IMR-90 (cell line): ENCODE data around the gene KCNJ10. TPM values are rescaled to one million over a fixed set of nuclear protein-coding genes. Genes with fewer than 3 reads are reported as not detected.
A peak's percentile ranks its signal among the peaks of the same experiment; 100 is the strongest.

Experiments
- ATAC-seq: fragments of 200-7000 bp; cut with Tn5 transposase; 2 replicates; pipeline ENCODE4 v1.9.1; 2020; ENCODE audit warnings: low read depth, mild to moderate bottlenecking, moderate library complexity
- BruUV-seq: library from RNA; stranded (reverse); fragments of 400-500 nt; replicated peaks from 2 replicates; lab custom pipeline; 2021; lab: Mats Ljungman, UMichigan
- CTCF ChIA-PET: fragments of 300-600 bp; formaldehyde crosslinking; extraction: SDS; loops from one replicate; lab custom pipeline; 2021; ENCODE audit warnings: antibody characterized with exemption; lab: Yijun Ruan, JAX
- POLR2A ChIA-PET: fragments of 300-600 bp; sonication (Branson Sonifier 250); formaldehyde crosslinking; loops from one replicate; lab custom pipeline; 2022; ENCODE audit warnings: antibody characterized with exemption; ENCODE audit not compliant: unreplicated experiment; lab: Charles Lee
- DNase-seq: peaks from one replicate; pipeline ENCODE4 v3.0.0; 2013
- H2AFZ ChIP-seq: replicated peaks from 2 replicates; pipeline ENCODE3; 2013; ENCODE audit warnings: low read length, mild to moderate bottlenecking; ENCODE audit not compliant: poor library complexity
- H2AK5ac ChIP-seq: 2 replicates; pipeline ENCODE4 v1.6.1; 2013; ENCODE audit warnings: low read depth, low read length, inconsistent platforms
- H2AK9ac ChIP-seq: replicated peaks from 2 replicates; pipeline ENCODE3; 2013; ENCODE audit warnings: mild to moderate bottlenecking, low read depth, low read length, moderate library complexity; ENCODE audit not compliant: poor library complexity
- H2BK120ac ChIP-seq: 2 replicates; pipeline ENCODE4 v1.6.1; 2013; ENCODE audit warnings: low read depth, low read length, inconsistent platforms
- H2BK15ac ChIP-seq: 3 replicates; pipeline ENCODE4 v1.6.1; 2013; ENCODE audit warnings: low read depth, low read length, inconsistent platforms
- H2BK20ac ChIP-seq: 2 replicates; pipeline ENCODE4 v1.6.1; 2013; ENCODE audit warnings: low read depth, mild to moderate bottlenecking, inconsistent platforms, low read length, moderate library complexity
- H2BK5ac ChIP-seq: 2 replicates; pipeline ENCODE4 v1.6.1; 2013; ENCODE audit warnings: mild to moderate bottlenecking, low read depth, low read length, inconsistent platforms; ENCODE audit not compliant: poor library complexity, severe bottlenecking
- H3K14ac ChIP-seq: replicated peaks from 2 replicates; pipeline ENCODE4 v1.6.1; 2013; ENCODE audit warnings: low read depth, low read length, inconsistent platforms
- H3K18ac ChIP-seq: 2 replicates; pipeline ENCODE4 v1.6.1; 2013; ENCODE audit warnings: low read depth, low read length, control low read depth
- H3K23ac ChIP-seq: 2 replicates; pipeline ENCODE4 v1.6.1; 2013; ENCODE audit warnings: low read depth, low read length, inconsistent platforms
- H3K27ac ChIP-seq: 2 replicates; pipeline ENCODE4 v1.5.1; 2013; ENCODE audit warnings: mild to moderate bottlenecking, control low read depth, low read length; ENCODE audit not compliant: insufficient read depth
- H3K27me3 ChIP-seq: 2 replicates; pipeline ENCODE4 v1.6.1; 2013; ENCODE audit warnings: low read length; ENCODE audit not compliant: control insufficient read depth, insufficient read depth
- H3K36me3 ChIP-seq: 2 replicates; pipeline ENCODE4 v1.6.1; 2013; ENCODE audit warnings: low read length, mixed read lengths; ENCODE audit not compliant: control insufficient read depth, insufficient read depth
- H3K4ac ChIP-seq: 2 replicates; pipeline ENCODE4 v1.6.1; 2013; ENCODE audit warnings: low read depth, low read length, inconsistent platforms
- H3K4me1 ChIP-seq: 2 replicates; pipeline ENCODE4 v1.6.1; 2013; ENCODE audit warnings: low read length, mixed read lengths; ENCODE audit not compliant: control insufficient read depth, insufficient read depth
- H3K4me2 ChIP-seq: 2 replicates; pipeline ENCODE4 v1.6.1; 2013; ENCODE audit warnings: low read depth, mild to moderate bottlenecking, control low read depth, low read length, moderate library complexity
- H3K4me3 ChIP-seq: 2 replicates; pipeline ENCODE4 v1.5.1; 2013; ENCODE audit warnings: low read depth, mild to moderate bottlenecking, control low read depth, low read length, moderate library complexity; ENCODE audit not compliant: insufficient read depth
- H3K56ac ChIP-seq: 2 replicates; pipeline ENCODE4 v1.6.1; 2013; ENCODE audit warnings: low read length, inconsistent platforms; ENCODE audit not compliant: insufficient read depth; ENCODE audit errors: extremely low read depth
- H3K79me1 ChIP-seq, 2 experiments: 2 replicates each; pipeline ENCODE4 v1.6.1; 2013; ENCODE audit warnings: low read length in 2 of 2, inconsistent platforms in 1 of 2, low read depth in 1 of 2
- H3K9ac ChIP-seq: 2 replicates; pipeline ENCODE4 v1.6.1; 2013; ENCODE audit warnings: low read depth, low read length, control low read depth
- H3K9me1 ChIP-seq: 2 replicates; pipeline ENCODE4 v1.6.1; 2013; ENCODE audit warnings: low read length, inconsistent platforms; ENCODE audit not compliant: insufficient read depth
- H3K9me3 ChIP-seq: 2 replicates; pipeline ENCODE4 v1.6.1; 2013; ENCODE audit warnings: low read length; ENCODE audit not compliant: control insufficient read depth, insufficient read depth
- H4K20me1 ChIP-seq: 2 replicates; pipeline ENCODE4 v1.6.1; 2013; ENCODE audit warnings: low read length, inconsistent platforms; ENCODE audit not compliant: insufficient read depth
- H4K5ac ChIP-seq: 2 replicates; pipeline ENCODE4 v1.6.1; 2013; ENCODE audit warnings: mild to moderate bottlenecking, low read depth, low read length, control low read depth
- H4K8ac ChIP-seq, 2 experiments: 2 replicates each; pipeline ENCODE4 v1.6.1; 2013; ENCODE audit warnings: low read depth in 2 of 2, low read length in 2 of 2, control low read depth in 1 of 2, inconsistent platforms in 1 of 2
- H4K91ac ChIP-seq: 2 replicates; pipeline ENCODE4 v1.6.1; 2013; ENCODE audit warnings: low read depth, low read length, inconsistent platforms; ENCODE audit not compliant: insufficient read depth
- BHLHE40 ChIP-seq: fragments of 150-350 bp; IDR thresholded peaks from 2 replicates; pipeline ENCODE4 v1.6.1; 2016; ENCODE audit warnings: mild to moderate bottlenecking, low read depth, low read length
- CEBPB ChIP-seq: IDR thresholded peaks from 2 replicates; pipeline ENCODE4 v1.6.1; 2012; ENCODE audit warnings: low read depth, low read length, improper control_type of control experiment
- MAZ ChIP-seq: IDR thresholded peaks from 2 replicates; pipeline ENCODE4 v1.6.1; 2012; ENCODE audit warnings: low read depth, mild to moderate bottlenecking, low read length, improper control_type of control experiment, moderate library complexity, borderline replicate concordance
- WGBS, 2 experiments: methylation state at CpG; one replicate each; pipeline versions ENCODE4 v1.1.5 to v1.1.7; 2013; ENCODE audit warnings: missing lambda C conversion rate in 2 of 2; ENCODE audit not compliant: insufficient read length in 1 of 2; ENCODE audit errors: extremely low coverage in 2 of 2; 5-methylcytosine and 5-hydroxymethylcytosine counted together
- dilution Hi-C: fragments of 300-500 bp; cut with HindIII; formaldehyde crosslinking; loops from one replicate; pipeline ENCODE4 v1.14.3; 2018; ENCODE audit warnings: low sequenced_read_pairs; ENCODE audit not compliant: unreplicated experiment
- in situ Hi-C: fragments of 300-500 bp; cut with MboI; formaldehyde crosslinking; loops from 3 replicates; pipeline ENCODE4 v1.14.3; 2019; ENCODE audit warnings: low sequenced_read_pairs, inconsistent platforms, mixed read lengths
- intact Hi-C: fragments of 100-400 bp; cut with micrococcal nuclease; formaldehyde crosslinking; loops from 2 replicates; pipeline ENCODE4 v1.10.0; 2022
- polyA plus RNA-seq, 3 experiments: library from polyadenylated mRNA; depleted of rRNA; stranded (reverse); fragments of >200 nt; gene quantifications; 2 replicates each; pipeline ENCODE4 v1.2.3, GENCODE V29; 2012; ENCODE audit warnings: low replicate concordance in 1 of 3
- total RNA-seq: library from RNA; depleted of rRNA; stranded (reverse); fragments of >200 nt; gene quantifications from 2 replicates; pipeline ENCODE4 v1.2.3, GENCODE V29; 2012
- TF ChIP-seq, protein P1 (sequence below): fragments of 150-350 bp; IDR thresholded peaks from 2 replicates; pipeline ENCODE4 v1.6.1; 2016; ENCODE audit warnings: low read depth, mild to moderate bottlenecking, low read length, moderate library complexity, borderline replicate concordance

Gene KCNJ10
- total and polyA plus RNA-seq, 2 of the 4 experiments (the other 2 are of a cell fraction) = not detected

DNA sequence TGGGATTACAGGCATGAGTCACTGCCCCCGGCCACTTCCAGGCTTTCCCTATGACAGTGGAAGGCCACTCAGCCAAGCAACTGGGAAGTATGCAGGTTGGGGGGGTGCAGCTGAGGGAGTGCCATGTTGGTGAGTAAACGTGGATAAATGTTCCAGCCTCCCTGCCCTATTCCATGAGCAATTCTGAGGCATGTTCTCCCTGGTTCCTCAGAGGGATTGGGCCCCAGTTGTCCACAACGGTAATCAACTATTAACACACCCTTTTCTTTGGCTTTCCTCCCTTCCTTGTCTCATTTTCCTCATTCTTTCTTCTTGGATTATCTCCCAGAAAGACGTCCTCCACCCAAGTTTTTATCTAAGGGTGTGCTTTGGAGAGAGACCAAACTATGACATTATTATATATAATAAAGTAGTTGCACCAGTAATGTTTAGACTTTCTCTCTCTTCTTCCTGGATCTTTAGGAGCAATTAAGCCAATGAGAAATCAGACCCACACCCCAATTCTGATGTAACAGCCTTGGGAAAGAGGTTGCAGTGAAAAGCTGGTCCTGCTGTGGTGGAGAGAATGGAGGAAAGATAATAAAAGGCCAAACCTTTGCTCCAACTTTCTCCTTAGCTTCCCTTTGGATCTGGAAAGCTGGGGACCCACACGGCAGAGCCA lies 109.1 kb downstream of the KCNJ10 start:
- Histone ChIP-seq H2BK20ac (no peak overlapping the region), H3K4me1 (peaks cover 2% of the 10 kb centered on the region; the same call in 1 of the 2 replicates), H3K4ac (no peak overlapping the region), H2BK5ac (no peak overlapping the region), H3K14ac (no peak overlapping the region), H3K27ac (peak overlapping the region; percentile 92; the same call in 1 of the 2 replicates), H3K79me1 (no peaks in the 10 kb centered on the region), H3K27me3 (peaks cover 6% of the 10 kb centered on the region), H4K8ac (peak overlapping the region in 1 of 2 experiments; percentile 22; a peak in 2 of 4 replicates), H2BK15ac (no peak overlapping the region), H2AK5ac (no peak overlapping the region), H3K9ac (peak overlapping the region; percentile 73; the same call in 1 of the 2 replicates), H3K56ac (no peak overlapping the region), H3K36me3 (no peaks in the 10 kb centered on the region), H3K18ac (peak overlapping the region; percentile 38; the same call in 1 of the 2 replicates), H3K4me2 (peak overlapping the region; percentile 78), H3K4me3 (peak overlapping the region; percentile 35; the same call in 1 of the 2 replicates), H3K9me3 (no peaks in the 10 kb centered on the region), H3K9me1 (no peaks in the 10 kb centered on the region), H4K91ac (peak overlapping the region; percentile 84; the same call in 1 of the 2 replicates), H2AK9ac (no peak overlapping the region), H3K23ac (no peak overlapping the region; the same call in 1 of the 2 replicates), H4K5ac (peak overlapping the region; percentile 77; the same call in 1 of the 2 replicates), H2BK120ac (no peak overlapping the region; the same call in 1 of the 2 replicates), H2AFZ (peak overlapping the region; percentile 33), H4K20me1 (no peaks in the 10 kb centered on the region)
- WGBS, 2 experiments = no CpG with 5 or more reads among the region's 5 CpGs
- ATAC-seq (peak; percentile 86), DNase-seq (peak; percentile 67)
- BruUV-seq = no TSS peak
- in situ Hi-C loops (no loop called here), intact Hi-C loops (no loop called here), dilution Hi-C loops (no loop called here)
- ChIA-PET CTCF (no interaction called here), POLR2A (no interaction called here)
- no peak for TF ChIP-seq MAZ
- no peak for TF ChIP-seq BHLHE40
- TF ChIP-seq, protein P1, sequence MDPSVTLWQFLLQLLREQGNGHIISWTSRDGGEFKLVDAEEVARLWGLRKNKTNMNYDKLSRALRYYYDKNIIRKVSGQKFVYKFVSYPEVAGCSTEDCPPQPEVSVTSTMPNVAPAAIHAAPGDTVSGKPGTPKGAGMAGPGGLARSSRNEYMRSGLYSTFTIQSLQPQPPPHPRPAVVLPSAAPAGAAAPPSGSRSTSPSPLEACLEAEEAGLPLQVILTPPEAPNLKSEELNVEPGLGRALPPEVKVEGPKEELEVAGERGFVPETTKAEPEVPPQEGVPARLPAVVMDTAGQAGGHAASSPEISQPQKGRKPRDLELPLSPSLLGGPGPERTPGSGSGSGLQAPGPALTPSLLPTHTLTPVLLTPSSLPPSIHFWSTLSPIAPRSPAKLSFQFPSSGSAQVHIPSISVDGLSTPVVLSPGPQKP = no peak
- TF ChIP-seq CEBPB = peak; percentile 38
